ENCODE data around the gene TAC3. TPM values are rescaled to one million over a fixed set of nuclear protein-coding genes. Genes with fewer than 3 reads are reported as not detected.

The TAC3 gene
- total RNA-seq, 1 experiment from 2014 or later, result 6.2 TPM

- DNase-seq, result no peak
- Mint-ChIP-seq H3K27me3 (ENCODE audit: low read depth) (no peaks in the 10 kb centered on the region), H3K4me3 (no peak overlapping the region), H3K36me3 (ENCODE audit: insufficient read depth in 1 of 3, low read depth in 3 of 3) (peaks cover 22 to 60% (median 55%) of the 10 kb centered on the region in 3 experiments), H3K4me1 (peaks cover 4 to 7% of the 10 kb centered on the region in 2 experiments), H3K9me3 (no peaks in the 10 kb centered on the region; a peak in 1 of 5 replicates), H3K27ac (no peak overlapping the region)
- Histone ChIP-seq H2BK120ac (ENCODE audit: low read depth, low read length, poor library complexity, severe bottlenecking) (no peak overlapping the region), H4K20me1 (ENCODE audit: control insufficient read depth, insufficient read depth, insufficient read length) (no peaks in the 10 kb centered on the region), H4K91ac (ENCODE audit: insufficient read length, low read depth, low read length) (no peak overlapping the region), H4K8ac (replicated peaks; ENCODE audit: insufficient read length, low read depth, low read length) (no peak overlapping the region), H3K79me1 (ENCODE audit: insufficient read depth, low read depth, low read length, poor library complexity, severe bottlenecking) (peaks cover 13% of the 10 kb centered on the region), H2BK15ac (ENCODE audit: low read depth, low read length) (no peak overlapping the region), H3K9me3 (ENCODE audit: control insufficient read depth, low read depth, low read length) (no peaks in the 10 kb centered on the region), H2BK12ac (ENCODE audit: insufficient read length, low read depth, low read length) (no peak overlapping the region), H3K27ac (ENCODE audit: insufficient read length, low read depth, low read length) (no peak overlapping the region), H3K4ac (ENCODE audit: low read depth, low read length) (no peak overlapping the region), H2AK5ac (ENCODE audit: insufficient read length, low read length) (no peak overlapping the region), H3K23ac (ENCODE audit: insufficient read length, low read depth, low read length) (no peak overlapping the region), H3K4me1 (ENCODE audit: insufficient read depth, low read length) (no peaks in the 10 kb centered on the region), H3K9ac (ENCODE audit: extremely low read depth, insufficient read length, low read length) (no peak overlapping the region), H3K23me2 (ENCODE audit: insufficient read length, low read depth, low read length, poor library complexity, severe bottlenecking) (no peaks in the 10 kb centered on the region), H2BK20ac (ENCODE audit: low read depth, low read length, poor library complexity, severe bottlenecking) (no peak overlapping the region), H3K18ac (ENCODE audit: insufficient read length, low read depth, low read length) (no peak overlapping the region), H2BK5ac (ENCODE audit: insufficient read length, low read length) (no peak overlapping the region), H4K5ac (ENCODE audit: insufficient read length, low read depth, low read length) (no peak overlapping the region), H3K79me2 (ENCODE audit: insufficient read depth, low read length) (peaks cover 3% of the 10 kb centered on the region), H3K4me2 (ENCODE audit: insufficient read depth, insufficient read length, low read length) (no peak overlapping the region), H3K27me3 (ENCODE audit: insufficient read depth, low read length) (no peaks in the 10 kb centered on the region), H3K14ac (ENCODE audit: insufficient read depth, low read length) (no peak overlapping the region), H3K56ac (ENCODE audit: insufficient read length, low read depth, low read length) (no peak overlapping the region), H2AFZ (ENCODE audit: low read length) (no peak overlapping the region), H3T11ph (ENCODE audit: low read length) (no peak overlapping the region)
- TF ChIP-seq, protein P1, sequence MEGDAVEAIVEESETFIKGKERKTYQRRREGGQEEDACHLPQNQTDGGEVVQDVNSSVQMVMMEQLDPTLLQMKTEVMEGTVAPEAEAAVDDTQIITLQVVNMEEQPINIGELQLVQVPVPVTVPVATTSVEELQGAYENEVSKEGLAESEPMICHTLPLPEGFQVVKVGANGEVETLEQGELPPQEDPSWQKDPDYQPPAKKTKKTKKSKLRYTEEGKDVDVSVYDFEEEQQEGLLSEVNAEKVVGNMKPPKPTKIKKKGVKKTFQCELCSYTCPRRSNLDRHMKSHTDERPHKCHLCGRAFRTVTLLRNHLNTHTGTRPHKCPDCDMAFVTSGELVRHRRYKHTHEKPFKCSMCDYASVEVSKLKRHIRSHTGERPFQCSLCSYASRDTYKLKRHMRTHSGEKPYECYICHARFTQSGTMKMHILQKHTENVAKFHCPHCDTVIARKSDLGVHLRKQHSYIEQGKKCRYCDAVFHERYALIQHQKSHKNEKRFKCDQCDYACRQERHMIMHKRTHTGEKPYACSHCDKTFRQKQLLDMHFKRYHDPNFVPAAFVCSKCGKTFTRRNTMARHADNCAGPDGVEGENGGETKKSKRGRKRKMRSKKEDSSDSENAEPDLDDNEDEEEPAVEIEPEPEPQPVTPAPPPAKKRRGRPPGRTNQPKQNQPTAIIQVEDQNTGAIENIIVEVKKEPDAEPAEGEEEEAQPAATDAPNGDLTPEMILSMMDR (conservative IDR thresholded peaks at IDR 0.05), result no peak
- no CpG with 5 or more reads among the region's 4 CpGs for WGBS (ENCODE audit: extremely low coverage, insufficient read length, low lambda C conversion rate)
Observed at GRCh38 chr12:56998981-56999380, 17.3 kb downstream of the TAC3 start.

All from H9 (cell line).